Measurements from ENCODE around the gene DCTD. TPM values are rescaled to one million over a fixed set of nuclear protein-coding genes. Genes with fewer than 3 reads are reported as not detected.

Gene DCTD
- total and polyA plus RNA-seq, 2 of the 13 experiments (the other 11 are each of a cell fraction or from before 2014, with no cell fraction given): 85.1 to 95.3 TPM

DNA sequence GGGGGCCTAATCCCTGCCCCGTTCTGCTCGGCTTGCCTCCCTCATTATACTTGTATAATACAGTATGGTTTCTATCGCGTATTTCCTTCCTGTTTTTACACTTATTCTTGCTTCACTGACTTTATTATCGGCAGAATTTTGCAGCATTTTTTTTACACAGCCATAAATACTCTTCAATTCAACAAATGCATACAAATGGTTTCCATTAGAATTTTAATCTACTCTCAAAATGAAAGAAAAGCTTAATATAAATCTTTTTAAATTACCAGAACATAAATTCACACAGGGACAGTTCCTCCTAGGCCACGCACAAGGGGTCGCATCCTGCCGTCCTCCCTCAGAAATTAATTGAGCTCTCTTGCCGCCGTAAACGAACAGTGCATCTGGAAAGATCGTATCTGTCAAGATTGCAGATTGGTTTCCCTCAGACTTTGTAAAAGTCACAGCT is 42.9 kb downstream of the DCTD start:
- peaks cover 29% of the 10 kb centered on the region for H3K4me1 ChIP-seq (ENCODE audit: insufficient read depth, low read length)
- H4K20me1 ChIP-seq (ENCODE audit: insufficient read depth, low read length): no peaks in the 10 kb centered on the region
- no peak overlapping the region for H3K4me2 ChIP-seq (ENCODE audit: low read depth, low read length)
- H3K27me3 ChIP-seq (ENCODE audit: control insufficient read depth in 1 of 2, insufficient read depth in 2 of 2, low read length in 2 of 2): no peaks in the 10 kb centered on the region
- no peak overlapping the region for H3K27ac ChIP-seq (ENCODE audit: extremely low read length, insufficient read depth, low read length)
- ChIA-PET CTCF (ENCODE audit: low intra/inter-chr PET ratio, low total read pairs) (no interaction called here), POLR2A (interaction anchor here (7.3 kb wide), 1 partner anchor 22 kb away, joined by 69 read pairs; no protein-coding TSS in a partner anchor)
- peaks cover 0 to 4% of the 10 kb centered on the region in 2 experiments; a peak in 2 of 5 replicates for H3K36me3 ChIP-seq (replicated peaks in 1 of 2; ENCODE audit: control insufficient read depth in 1 of 2, insufficient read depth in 2 of 2, low read length in 2 of 2)
- no TSS peak for BruUV-seq (replicated peaks)
- DNase-seq (ENCODE audit: low spot score) (no peak), ATAC-seq (no peak), FAIRE-seq (no peak)
- 96% methylated on average over 12 of the region's 12 CpGs for WGBS (ENCODE audit: low lambda C conversion rate)
- no peak overlapping the region for H3K4me3 ChIP-seq (replicated peaks in 1 of 3; ENCODE audit: insufficient read depth in 1 of 3, low read depth in 2 of 3, low read length in 3 of 3)
- intact Hi-C loops (cut with micrococcal nuclease; ENCODE audit: unreplicated experiment): no loop called here
- no peak overlapping the region for H3K9ac ChIP-seq (ENCODE audit: insufficient read depth, low read depth, low read length)
- TF ChIP-seq ZNF784 (CRISPR knock-in tag; IDR thresholded peaks at IDR 0.05; ENCODE audit: borderline replicate concordance): no peak
- no peak for TF ChIP-seq DMAP1 (CRISPR knock-in tag; IDR thresholded peaks at IDR 0.05)
- no peak for TF ChIP-seq ZNF678 (CRISPR knock-in tag; IDR thresholded peaks at IDR 0.05)
- TF ChIP-seq ZNF766 (CRISPR knock-in tag; IDR thresholded peaks at IDR 0.05; ENCODE audit: borderline replicate concordance): no peak
- no peak for TF ChIP-seq E2F1 (CRISPR knock-in tag; IDR thresholded peaks at IDR 0.05)
- TF ChIP-seq, protein P1, sequence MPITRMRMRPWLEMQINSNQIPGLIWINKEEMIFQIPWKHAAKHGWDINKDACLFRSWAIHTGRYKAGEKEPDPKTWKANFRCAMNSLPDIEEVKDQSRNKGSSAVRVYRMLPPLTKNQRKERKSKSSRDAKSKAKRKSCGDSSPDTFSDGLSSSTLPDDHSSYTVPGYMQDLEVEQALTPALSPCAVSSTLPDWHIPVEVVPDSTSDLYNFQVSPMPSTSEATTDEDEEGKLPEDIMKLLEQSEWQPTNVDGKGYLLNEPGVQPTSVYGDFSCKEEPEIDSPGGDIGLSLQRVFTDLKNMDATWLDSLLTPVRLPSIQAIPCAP (CRISPR knock-in tag; IDR thresholded peaks at IDR 0.05; ENCODE audit: low read depth): no peak
- TF ChIP-seq, protein P2, sequence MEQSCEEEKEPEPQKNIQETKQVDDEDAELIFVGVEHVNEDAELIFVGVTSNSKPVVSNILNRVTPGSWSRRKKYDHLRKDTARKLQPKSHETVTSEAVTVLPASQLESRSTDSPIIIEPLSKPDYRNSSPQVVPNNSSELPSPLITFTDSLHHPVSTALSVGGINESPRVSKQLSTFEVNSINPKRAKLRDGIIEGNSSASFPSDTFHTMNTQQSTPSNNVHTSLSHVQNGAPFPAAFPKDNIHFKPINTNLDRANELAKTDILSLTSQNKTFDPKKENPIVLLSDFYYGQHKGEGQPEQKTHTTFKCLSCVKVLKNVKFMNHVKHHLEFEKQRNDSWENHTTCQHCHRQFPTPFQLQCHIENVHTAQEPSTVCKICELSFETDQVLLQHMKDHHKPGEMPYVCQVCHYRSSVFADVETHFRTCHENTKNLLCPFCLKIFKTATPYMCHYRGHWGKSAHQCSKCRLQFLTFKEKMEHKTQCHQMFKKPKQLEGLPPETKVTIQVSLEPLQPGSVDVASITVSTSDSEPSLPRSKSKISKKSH (CRISPR knock-in tag; IDR thresholded peaks at IDR 0.05; ENCODE audit: borderline replicate concordance): no peak
- no peak for TF ChIP-seq GZF1 (CRISPR knock-in tag; IDR thresholded peaks at IDR 0.05)
- no peak for TF ChIP-seq KMT2A (CRISPR knock-in tag; IDR thresholded peaks at IDR 0.05)
- no peak for TF ChIP-seq ZNF296 (CRISPR knock-in tag; conservative IDR thresholded peaks at IDR 0.05)
- TF ChIP-seq, protein P3, sequence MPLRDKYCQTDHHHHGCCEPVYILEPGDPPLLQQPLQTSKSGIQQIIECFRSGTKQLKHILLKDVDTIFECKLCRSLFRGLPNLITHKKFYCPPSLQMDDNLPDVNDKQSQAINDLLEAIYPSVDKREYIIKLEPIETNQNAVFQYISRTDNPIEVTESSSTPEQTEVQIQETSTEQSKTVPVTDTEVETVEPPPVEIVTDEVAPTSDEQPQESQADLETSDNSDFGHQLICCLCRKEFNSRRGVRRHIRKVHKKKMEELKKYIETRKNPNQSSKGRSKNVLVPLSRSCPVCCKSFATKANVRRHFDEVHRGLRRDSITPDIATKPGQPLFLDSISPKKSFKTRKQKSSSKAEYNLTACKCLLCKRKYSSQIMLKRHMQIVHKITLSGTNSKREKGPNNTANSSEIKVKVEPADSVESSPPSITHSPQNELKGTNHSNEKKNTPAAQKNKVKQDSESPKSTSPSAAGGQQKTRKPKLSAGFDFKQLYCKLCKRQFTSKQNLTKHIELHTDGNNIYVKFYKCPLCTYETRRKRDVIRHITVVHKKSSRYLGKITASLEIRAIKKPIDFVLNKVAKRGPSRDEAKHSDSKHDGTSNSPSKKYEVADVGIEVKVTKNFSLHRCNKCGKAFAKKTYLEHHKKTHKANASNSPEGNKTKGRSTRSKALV (CRISPR knock-in tag; IDR thresholded peaks at IDR 0.05): no peak
- no peak for TF ChIP-seq MAX (IDR thresholded peaks at IDR 0.05)
- no peak overlapping the region for H2AFZ ChIP-seq (ENCODE audit: low read length)
- in situ Hi-C loops (cut with HindIII; ENCODE audit: extremely low pct_ligation_motif_present, low pct_unique_long_range_greater_than_20kb): no loop called here
- no peaks in the 10 kb centered on the region for H3K9me3 ChIP-seq (ENCODE audit: low read length)
- H3K79me2 ChIP-seq (ENCODE audit: insufficient read depth, low read length): no peaks in the 10 kb centered on the region

All from HepG2 (cell line).